Measurements from ENCODE around the gene MEIS2. TPM values are rescaled to one million over a fixed set of nuclear protein-coding genes. Genes with fewer than 3 reads are reported as not detected.

The MEIS2 gene
- total and polyA plus RNA-seq, 7 donors: 1.4 to 154 (median 76.0) TPM

DNA sequence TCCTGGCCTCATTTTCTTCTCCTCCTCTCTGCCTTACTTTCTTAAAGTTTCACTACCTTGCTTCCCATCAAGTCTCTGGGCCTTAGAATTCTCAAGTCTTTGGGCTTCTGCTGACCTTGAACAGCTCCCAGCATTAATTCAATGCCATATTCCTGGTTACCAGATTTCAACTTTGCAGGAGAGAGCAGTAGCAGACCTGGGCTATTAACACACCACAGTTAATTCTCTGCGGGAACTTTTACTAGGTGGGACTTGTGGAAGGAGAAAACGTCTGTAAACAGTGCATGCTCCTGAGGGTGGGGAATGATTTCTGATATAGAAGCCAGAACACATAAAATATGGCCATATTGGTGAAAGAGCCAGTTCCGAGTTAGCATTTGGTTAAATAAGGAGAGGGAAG lies 214.6 kb downstream of the MEIS2 start:
- Histone ChIP-seq H3K36me3 (no peaks in the 10 kb centered on the region), H3K9me3 (no peaks in the 10 kb centered on the region), H3K4me1 (peaks cover 0 to 63% (median 41%) of the 10 kb centered on the region in 4 donors), H3K4me3 (peak overlapping the region in 2 of 4 donors; percentile 8 to 15), H3K27ac (peak overlapping the region; percentile 56 to 84 (median 78)), H3K27me3 (peaks cover 0 to 9% (median 0%) of the 10 kb centered on the region in 3 donors)
- DNase-seq: no peak
- intact Hi-C loops (cut with DNase I): loop anchor here (2.0 to 10.0 kb wide), 5 partner anchors 211 to 1583 kb away; no protein-coding TSS in a partner anchor
- TF ChIP-seq, protein P1, sequence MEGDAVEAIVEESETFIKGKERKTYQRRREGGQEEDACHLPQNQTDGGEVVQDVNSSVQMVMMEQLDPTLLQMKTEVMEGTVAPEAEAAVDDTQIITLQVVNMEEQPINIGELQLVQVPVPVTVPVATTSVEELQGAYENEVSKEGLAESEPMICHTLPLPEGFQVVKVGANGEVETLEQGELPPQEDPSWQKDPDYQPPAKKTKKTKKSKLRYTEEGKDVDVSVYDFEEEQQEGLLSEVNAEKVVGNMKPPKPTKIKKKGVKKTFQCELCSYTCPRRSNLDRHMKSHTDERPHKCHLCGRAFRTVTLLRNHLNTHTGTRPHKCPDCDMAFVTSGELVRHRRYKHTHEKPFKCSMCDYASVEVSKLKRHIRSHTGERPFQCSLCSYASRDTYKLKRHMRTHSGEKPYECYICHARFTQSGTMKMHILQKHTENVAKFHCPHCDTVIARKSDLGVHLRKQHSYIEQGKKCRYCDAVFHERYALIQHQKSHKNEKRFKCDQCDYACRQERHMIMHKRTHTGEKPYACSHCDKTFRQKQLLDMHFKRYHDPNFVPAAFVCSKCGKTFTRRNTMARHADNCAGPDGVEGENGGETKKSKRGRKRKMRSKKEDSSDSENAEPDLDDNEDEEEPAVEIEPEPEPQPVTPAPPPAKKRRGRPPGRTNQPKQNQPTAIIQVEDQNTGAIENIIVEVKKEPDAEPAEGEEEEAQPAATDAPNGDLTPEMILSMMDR (IDR thresholded peaks at IDR 0.05): no peak
- no peak for TF ChIP-seq POLR2AphosphoS5 (IDR thresholded peaks at IDR 0.05)
- no peak for TF ChIP-seq POLR2A (IDR thresholded peaks at IDR 0.05)
- TF ChIP-seq EP300 (IDR thresholded peaks at IDR 0.05): no peak
- 22 to 36% methylated on average over 3 of the region's 3 CpGs for WGBS, 2 donors

DNA sequence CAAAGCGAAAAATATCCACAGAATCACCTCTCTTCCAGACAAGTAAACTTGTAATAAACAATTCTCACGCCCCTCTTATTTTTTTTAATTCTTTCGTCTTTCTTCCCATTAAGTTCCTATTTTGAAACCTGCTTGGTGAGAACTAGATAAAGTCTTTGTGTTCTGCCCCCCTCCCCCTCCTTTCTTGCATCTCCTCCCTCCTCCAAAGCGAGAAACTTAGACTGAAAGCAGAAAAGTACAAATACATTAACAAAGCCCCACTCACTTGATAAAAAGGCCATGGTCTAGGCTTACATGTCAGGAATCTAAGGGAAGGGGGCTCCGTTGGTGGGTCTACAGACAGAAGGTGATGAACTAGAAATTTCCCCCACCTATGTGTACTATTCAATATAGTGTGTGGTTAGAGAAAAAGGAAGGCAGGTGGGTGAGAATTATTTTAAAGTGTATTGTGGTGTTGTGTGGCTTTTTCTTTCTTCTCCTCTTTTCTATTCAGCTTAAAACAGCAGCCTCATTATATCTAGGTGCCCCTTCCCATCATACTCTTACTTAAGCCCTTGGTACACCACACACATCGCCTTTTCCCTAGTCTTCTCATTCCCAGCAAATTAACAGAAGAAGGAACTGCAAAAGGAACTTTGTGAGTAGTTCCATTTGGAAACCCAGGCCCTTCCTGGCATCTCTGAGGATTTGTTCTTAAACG lies 215.3 kb downstream of the MEIS2 start:
- Histone ChIP-seq H3K27ac (peak overlapping the region; percentile 56 to 84 (median 78)), H3K4me3 (peak overlapping the region in 2 of 4 donors; percentile 40 to 47), H3K36me3 (no peaks in the 10 kb centered on the region), H3K4me1 (peaks cover 0 to 56% (median 41%) of the 10 kb centered on the region in 4 donors), H3K9me3 (no peaks in the 10 kb centered on the region), H3K27me3 (peaks cover 0 to 9% (median 0%) of the 10 kb centered on the region in 3 donors)
- 32 to 45% methylated on average over 7 of the region's 7 CpGs for WGBS, 2 donors
- TF ChIP-seq, protein P1 (IDR thresholded peaks at IDR 0.05): no peak
- TF ChIP-seq POLR2A (IDR thresholded peaks at IDR 0.05): no peak
- TF ChIP-seq POLR2AphosphoS5 (IDR thresholded peaks at IDR 0.05): no peak
- TF ChIP-seq EP300 (IDR thresholded peaks at IDR 0.05): no peak
- DNase-seq: no peak
- intact Hi-C loops (cut with DNase I): loop anchor here (2.0 to 10.0 kb wide), 6 partner anchors 78 to 1583 kb away; no protein-coding TSS in a partner anchor

DNA sequence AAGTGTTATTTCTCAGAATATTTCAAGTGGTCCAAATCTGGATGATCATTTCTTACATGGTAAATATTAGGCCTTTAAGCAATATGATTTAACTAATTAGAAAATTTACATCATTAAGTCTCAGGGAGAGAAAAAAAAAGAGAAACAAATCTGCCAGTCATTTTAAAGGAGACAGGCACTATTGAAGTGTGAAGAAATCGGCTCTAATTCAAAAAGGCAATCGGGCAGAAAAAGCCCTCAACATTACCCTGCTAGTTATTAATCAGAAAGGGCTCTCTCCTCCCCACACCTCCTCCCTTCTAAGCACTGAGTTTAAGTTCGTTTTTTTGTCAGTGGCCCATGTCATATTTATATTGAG lies 215.9 kb downstream of the MEIS2 start:
- H3K36me3 ChIP-seq: no peaks in the 10 kb centered on the region
- no peaks in the 10 kb centered on the region for H3K9me3 ChIP-seq
- 18 to 24% methylated on average over 3 of the region's 3 CpGs for WGBS, 2 donors
- DNase-seq: no peak
- H3K4me3 ChIP-seq: peak overlapping the region in 3 of 4 donors; percentile 27 to 47 (median 40)
- peak overlapping the region; percentile 56 to 84 (median 78) for H3K27ac ChIP-seq
- TF ChIP-seq EP300 (IDR thresholded peaks at IDR 0.05): no peak
- no peak for TF ChIP-seq POLR2A (IDR thresholded peaks at IDR 0.05)
- no peak for TF ChIP-seq POLR2AphosphoS5 (IDR thresholded peaks at IDR 0.05)
- TF ChIP-seq, protein P1 (IDR thresholded peaks at IDR 0.05): no peak
- H3K4me1 ChIP-seq: peaks cover 0 to 50% (median 40%) of the 10 kb centered on the region in 4 donors
- intact Hi-C loops (cut with DNase I): loop anchor here (2.0 to 10.0 kb wide), 5 partner anchors 77 to 1130 kb away; no protein-coding TSS in a partner anchor
- H3K27me3 ChIP-seq: peaks cover 0 to 9% (median 0%) of the 10 kb centered on the region in 3 donors

DNA sequence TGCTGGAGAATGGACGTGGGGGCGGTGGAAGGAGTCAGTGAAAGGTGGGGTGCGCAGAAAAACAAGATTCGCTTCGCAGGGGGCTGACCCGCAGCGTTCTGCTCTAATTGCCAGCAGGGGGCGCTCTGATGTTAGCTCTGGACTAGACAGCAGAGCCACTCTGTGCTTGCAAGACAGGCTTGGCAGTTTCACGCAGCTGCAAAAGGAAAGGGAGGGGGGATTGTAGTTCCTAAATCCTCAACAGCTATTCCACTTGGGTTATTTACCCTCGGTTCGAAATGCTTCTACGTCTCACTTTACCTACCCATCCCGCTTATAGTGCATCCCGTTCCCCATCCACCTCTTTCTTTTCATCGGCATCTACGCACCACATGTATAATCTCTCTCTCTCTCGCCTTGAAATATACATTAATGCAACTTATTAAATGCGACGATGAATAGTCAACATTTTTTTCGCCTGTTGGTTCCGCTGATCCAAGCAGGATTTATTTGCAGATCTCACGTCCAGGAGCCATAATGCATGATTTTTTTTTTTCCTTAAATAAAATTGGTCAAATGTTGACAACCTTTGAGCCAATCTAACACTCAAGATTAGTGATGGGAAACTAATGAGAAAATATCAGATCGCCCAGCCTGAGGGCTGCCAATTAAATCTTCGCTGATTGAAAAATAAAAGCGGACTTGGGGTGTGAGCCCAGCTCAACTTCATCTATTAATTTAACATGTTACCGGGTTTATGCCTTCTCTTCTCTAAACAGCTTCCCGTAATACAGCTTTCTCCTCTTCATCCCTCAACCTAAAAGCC lies 216.4 kb downstream of the MEIS2 start:
- Histone ChIP-seq H3K27ac (peak overlapping the region; percentile 56 to 84 (median 78)), H3K9me3 (no peaks in the 10 kb centered on the region), H3K4me1 (peaks cover 0 to 45% (median 35%) of the 10 kb centered on the region in 4 donors), H3K36me3 (no peaks in the 10 kb centered on the region), H3K27me3 (peaks cover 0 to 9% (median 0%) of the 10 kb centered on the region in 3 donors), H3K4me3 (peak overlapping the region; percentile 26 to 47 (median 34))
- DNase-seq: peak; percentile 96
- TF ChIP-seq POLR2AphosphoS5 (IDR thresholded peaks at IDR 0.05) (peak in 3 of 4 donors; percentile 38 to 52 (median 44)), POLR2A (IDR thresholded peaks at IDR 0.05) (no peak), EP300 (IDR thresholded peaks at IDR 0.05) (no peak)
- TF ChIP-seq, protein P1 (IDR thresholded peaks at IDR 0.05): peak; percentile 85 to 88 (median 88)
- intact Hi-C loops (cut with DNase I): loop anchor here (2.0 to 10.0 kb wide), 6 partner anchors 77 to 1129 kb away; no protein-coding TSS in a partner anchor
- WGBS, 2 donors: 10 to 11% methylated on average over 27 of the region's 27 CpGs
